Endometrial microvascular endothelial cells (primary cell): ENCODE data around the gene LEMD3. TPM values are rescaled to one million over a fixed set of nuclear protein-coding genes. Genes with fewer than 3 reads are reported as not detected.

ENCODE experiments used
- in situ Hi-C: cut with HindIII; loops from 2 replicates; pipeline ENCODE4 v1.10.0; 2017; ENCODE audit warnings: low sequenced_read_pairs, low pct_unique_long_range_greater_than_20kb; ENCODE audit errors: inconsistent ontology term
- total RNA-seq: library from RNA; depleted of rRNA; stranded (reverse); fragments of >200 nt; gene quantifications from one replicate; pipeline ENCODE4 v1.2.3, GENCODE V29; 2015; ENCODE audit errors: inconsistent ontology term

The LEMD3 gene
- total RNA-seq = 17.1 TPM

DNA sequence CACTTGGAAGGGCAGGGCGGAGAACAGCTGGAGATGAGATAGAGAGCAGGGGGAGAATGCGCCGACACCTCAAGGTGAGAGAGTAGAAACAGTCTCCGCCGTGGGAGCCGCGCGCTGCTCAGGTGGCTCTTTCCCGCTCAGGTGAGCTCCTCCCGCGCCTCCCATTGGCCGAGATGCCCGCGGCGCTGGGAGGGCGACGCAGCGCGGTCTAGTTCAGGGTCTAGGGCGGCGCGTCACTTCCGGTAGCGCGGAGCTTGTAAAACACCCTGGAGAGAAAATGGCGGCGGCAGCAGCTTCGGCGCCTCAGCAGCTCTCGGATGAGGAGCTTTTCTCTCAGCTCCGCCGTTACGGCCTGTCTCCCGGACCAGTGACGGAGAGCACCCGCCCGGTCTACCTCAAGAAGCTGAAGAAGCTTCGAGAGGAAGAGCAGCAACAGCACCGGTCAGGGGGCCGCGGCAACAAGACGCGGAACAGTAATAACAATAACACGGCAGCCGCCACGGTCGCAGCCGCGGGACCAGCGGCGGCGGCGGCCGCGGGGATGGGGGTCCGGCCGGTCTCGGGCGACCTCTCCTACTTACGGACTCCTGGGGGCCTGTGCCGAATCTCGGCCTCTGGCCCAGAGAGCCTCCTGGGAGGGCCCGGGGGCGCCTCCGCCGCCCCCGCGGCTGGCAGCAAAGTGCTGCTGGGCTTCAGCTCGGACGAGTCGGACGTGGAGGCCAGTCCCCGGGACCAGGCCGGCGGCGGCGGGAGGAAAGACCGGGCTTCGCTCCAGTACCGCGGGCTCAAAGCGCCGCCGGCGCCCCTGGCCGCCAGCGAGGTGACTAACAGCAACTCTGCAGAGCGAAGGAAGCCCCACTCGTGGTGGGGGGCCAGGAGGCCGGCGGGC, at the start of gene LEMD3:
TSS of gene LEMD3 (plus strand) at position 264 of the 889 bp plus-strand sequence. CDS start at position 278, 14 bp downstream.
- in situ Hi-C loops = no loop called here

DNA sequence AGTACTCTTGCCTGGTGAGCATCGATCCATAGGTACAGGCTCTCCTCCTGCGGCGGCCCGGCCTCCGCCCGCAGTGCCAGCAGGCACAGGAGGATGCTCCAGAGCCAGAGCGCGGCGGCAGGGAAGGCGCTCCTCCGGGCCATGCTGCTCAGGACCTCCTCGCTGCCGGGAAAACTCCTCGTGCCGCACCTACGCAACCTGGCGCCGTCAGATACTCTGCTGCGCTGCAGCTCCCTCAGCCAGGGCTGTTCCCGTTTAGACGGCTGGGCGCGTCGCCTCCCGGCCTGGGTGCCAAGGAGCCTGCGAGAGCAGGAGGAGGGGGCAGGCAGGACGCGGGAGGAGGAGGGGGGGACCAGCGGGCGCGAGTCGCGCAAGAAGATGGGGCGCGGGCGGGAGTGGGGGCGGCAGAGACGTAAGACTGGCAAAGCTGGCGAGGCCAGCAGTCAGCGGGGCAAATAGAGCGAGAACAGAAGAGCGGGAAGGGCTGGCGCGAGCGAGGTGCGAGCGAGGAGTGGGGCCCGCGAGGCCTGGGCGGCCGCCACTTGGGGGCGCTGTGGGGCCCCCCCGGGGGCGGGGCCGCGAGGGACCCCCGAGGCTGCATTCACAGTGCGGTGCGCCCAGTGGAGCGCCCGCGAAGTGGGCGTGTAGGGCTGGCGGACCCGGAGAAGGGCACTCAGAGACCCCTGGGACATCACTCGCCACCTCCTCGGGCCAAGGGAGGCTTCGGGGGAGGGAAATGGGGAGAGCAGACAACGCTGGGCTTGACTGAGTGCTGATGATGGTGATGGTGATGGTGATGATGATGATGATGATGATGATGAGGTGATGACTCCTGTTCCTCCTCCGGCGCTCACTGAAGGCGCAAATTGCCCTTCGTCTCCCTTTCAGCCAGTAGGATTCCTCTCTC, 48.1 kb upstream of the LEMD3 start, which contains the start of gene WIF1:
TSS of gene WIF1 (minus strand) at position 257 of the 907 bp plus-strand sequence. CDS start at position 143, 114 bp downstream.
- in situ Hi-C loops = no loop called here

DNA sequence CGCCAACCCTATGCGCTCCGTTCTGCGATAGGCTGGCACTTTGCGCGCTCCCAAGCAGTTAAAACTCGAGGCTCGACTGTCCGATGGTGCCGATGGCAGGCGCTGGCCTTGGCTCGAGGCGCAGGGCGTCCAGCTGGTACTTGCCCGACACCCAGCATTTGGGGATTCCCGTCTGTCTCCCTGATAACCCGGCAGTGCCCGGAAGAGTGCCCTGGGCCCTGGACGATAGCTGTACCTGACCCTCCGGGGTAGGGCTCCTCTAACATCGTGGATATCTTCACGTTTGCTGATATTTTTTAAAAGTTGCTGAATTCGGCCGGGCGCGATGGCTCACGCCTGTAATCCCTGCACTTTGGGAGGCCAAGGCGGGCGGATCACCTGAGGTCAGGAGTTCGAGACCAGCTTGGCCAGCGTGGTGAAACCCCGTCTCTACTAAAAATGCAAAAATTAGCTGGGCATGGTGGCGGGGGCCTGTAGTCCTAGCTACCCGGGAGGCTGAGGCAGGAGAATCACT, 47.4 kb upstream of the LEMD3 start:
- in situ Hi-C loops = no loop called here

DNA sequence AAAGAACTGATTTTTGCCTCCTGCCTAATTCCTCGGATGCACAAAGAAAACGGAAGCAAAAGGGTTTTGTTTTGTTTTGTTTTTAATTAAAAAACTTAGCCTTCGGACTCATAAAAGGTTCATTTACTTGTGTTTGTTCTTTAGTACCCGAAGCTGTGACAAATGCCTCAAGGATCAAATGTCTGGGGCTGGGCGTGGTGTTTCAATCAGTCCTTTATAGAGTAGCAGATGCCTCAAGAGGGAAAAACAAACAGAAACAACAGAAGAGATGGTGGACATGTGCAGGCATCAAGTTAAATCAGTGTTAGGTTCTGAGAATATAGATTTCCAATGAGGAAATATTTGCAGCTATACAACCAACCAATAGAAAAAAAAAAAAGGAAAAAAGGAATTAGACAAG, 46.7 kb upstream of the LEMD3 start:
- in situ Hi-C loops = no loop called here

DNA sequence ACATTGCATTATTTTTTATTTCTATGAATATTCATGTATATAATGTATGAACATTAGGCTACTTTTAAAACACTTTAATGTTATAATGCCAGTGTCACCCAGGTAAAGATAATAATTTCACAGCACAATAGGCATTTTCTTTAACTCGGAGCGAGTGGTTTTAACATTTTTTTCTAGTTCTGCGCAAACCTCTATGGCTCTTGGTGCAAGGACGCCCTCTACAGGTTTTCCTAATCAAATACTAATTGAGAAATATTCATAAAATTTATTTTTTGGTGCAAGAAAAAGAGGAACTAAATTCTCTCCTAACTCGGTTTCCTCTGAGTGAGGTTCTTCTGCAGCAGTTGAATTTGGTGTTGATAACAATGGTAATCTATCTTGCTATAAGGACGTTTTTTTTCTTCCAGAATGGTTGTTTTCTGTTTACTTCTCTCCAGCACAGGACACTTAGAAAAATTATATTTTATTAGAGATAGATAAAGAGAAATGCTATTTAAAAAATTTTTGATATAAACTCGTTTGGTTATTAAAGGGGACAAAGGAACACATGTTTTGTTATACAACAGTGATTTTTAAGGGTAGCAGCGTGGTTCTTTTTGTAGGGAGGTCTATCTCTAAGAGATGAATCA, 45.8 kb upstream of the LEMD3 start:
- in situ Hi-C loops = no loop called here

DNA sequence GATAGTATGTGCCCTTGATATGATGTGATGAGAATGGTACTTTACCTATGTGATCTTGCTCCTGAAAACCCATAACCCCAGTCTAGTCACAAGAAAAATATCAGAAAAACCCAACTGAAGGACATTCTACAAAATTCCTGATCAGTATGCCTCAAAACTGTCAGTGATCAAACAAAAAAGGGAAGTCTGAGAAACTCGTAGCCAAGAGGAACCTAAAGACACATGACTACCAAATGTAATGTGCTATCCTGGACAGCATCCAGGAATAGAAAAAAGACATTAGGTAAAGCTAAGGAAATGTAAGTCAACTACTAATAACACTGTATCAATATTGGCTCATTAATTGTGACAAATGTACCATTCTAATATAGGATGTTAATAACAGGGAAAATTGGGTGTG, 44.1 kb upstream of the LEMD3 start:
- in situ Hi-C loops = no loop called here

DNA sequence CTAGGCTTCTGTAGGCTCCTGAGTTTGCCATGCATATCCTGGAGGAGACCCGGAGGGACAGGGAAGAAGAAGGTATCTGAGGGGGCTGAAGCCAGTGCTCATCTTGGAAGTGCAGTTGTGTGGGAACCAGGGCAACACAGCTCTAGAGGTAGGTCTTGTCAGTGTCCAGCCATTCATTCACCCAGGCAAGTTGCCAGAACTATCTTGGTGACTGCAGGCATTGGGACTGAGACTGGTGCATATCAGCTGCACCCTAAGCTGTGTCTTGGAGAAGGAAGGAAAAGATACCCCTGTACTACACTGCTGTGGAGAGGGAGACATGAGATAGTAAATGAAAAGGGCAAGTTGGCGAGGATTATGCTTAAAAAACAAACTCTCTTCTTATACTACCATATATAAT, 43.4 kb upstream of the LEMD3 start:
- in situ Hi-C loops = no loop called here

DNA sequence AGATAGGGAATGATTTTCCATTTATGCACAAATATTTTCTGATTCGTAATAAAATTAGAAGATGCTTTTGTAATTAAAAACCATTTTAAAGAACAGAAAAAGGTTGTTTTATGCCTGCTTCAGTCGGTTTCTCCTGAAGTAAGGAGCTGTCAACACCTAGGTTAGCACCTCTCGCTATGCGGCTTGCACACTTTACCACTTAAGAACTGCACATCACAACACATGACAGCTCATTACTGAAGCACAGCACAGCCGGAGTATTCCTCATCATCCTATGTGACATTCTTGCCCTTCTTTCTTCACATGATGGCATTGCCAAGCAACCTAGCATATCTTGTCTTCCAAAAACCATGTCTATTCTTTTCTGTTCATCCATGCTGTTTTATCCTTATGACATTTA, 42.9 kb upstream of the LEMD3 start:
- in situ Hi-C loops = no loop called here

DNA sequence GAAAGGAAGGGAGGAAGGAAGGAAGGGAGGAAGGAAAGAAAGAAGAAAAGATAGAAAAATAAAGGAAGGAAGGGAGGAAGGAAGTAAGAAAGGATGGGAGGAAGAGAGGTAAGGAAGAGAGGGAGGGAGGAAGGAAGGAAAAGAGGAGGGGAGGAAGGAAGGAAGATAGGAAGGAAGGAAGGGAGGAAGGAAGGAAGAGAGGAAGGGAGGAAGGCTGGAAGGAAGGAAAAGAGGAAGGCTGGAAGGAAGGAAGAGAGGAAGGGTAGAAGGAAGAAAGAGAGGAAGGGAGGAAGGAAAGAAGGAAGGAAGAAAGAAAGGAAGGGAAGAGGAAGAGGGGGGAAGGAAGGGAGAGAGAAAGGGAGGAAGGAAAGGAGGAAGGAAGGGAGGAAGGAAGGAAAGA, 35.5 kb upstream of the LEMD3 start:
- in situ Hi-C loops = no loop called here

DNA sequence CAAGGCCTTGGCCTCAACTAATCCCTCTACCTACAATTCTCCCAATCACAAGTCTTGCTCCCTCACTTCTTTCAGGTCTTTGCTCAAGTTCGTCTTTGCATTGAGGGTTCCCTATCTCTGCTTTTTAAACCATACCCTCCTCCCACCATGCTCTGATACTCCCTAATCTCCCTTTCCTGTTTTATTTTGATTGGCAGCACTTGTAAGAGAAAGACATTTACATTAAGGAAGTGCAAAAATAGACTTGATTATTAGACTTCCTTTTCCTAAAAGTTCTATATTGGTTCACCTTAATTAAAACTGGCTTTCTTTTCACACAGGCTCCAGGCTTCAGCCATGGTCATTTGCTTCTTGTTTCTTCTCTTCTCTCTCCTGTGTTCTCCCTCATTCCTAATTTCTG, 30.0 kb upstream of the LEMD3 start:
- in situ Hi-C loops = no loop called here

DNA sequence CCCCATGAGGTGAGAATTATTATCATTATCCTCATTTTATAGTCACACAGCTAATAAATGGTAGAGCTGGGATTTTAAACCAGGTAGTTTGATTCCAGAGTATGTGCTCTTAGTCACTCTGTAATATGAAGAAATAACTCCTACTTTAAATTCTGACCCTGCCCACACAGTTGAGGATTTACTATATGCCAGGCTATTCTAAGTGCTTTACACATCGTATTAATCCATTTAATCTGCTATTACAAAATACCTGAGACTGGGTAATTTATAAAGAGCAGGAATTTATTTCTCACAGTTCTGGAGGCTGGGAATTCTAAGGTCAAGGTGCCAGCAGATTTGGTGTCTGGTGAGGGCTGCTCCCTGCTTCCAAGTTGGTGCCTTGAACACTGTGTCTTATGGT, 28.6 kb upstream of the LEMD3 start:
- in situ Hi-C loops = no loop called here

DNA sequence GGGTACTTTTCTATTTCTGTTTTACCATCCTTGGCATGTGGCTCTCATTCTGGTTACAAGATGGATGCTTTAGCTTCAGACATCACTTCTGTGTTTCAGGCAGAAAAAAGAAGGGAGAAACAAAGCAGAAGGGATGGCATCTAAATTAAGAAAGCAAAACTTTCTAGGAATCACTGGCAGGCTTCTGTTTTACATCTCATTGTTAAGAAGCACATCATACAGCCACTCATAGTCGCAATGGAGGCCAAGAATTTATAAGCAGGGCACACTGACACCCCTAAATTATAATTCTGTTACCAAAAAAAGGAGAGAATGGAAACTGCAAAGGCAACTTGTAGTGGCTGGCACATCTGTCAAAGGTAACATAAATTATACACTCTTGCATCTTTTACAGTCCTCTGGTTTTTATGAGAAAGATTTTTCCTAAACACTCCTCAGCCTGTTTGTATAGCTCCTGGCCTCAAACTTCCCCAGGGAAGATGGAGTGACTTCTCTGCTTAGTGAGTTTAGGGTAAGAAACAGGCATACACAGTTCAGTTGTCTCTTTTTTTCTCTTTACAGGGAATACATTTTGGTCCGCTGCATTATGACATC, 22.0 kb upstream of the LEMD3 start:
- in situ Hi-C loops = no loop called here

DNA sequence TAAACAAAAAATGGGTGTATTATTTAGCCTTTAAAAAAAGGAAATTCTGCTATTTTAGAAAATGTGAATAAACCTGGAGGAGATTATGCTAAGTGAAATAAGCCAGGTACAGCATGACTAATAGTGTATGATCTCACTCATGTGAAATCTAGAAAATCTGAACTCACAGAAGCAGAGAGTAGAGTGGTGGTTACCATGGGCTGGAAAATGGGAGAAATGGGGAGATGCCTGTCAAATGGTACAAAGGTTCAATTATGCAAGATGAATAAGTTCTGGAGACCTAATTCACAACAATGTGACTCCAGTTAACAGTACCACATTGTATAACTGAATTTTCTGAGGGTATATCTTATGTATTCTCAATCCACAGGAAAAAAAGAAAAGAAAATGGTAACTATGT, 17.4 kb upstream of the LEMD3 start:
- in situ Hi-C loops = no loop called here

DNA sequence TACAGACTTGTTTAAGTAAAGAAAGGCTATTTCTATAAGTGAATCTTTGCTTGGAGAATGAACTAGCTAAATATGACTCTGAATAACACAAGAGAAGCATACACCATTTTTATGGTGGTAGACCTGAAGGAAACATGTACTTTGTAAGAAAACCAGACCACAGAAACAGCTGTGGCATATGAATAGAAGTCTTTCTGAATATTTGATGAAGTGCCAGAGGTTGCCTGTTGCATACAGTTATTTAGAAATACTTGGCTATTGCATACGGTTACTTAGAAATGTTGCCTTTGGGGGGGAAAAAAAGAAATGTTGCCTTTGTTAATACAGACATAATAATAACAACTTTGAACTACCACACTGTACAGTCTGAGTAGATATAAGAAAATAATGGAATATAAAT, 16.8 kb upstream of the LEMD3 start:
- in situ Hi-C loops = no loop called here

DNA sequence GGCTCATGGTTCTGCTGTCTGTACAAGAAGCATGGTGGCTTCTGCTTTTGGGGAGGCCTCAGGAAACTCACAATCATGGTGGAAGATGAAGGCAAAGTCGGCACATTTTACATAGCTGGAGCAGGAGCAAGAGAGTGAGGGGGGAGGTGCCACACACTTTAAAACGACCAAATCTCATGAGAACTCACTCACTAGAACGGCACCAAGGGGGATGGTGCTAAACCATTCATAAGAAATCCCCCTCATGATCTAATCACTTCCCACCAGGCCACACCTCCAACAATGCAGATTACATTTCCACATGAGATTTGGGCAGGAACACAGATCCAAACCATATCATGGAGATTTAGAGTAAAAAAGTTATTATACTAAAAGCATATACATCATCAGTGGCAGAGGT, 13.6 kb upstream of the LEMD3 start:
- in situ Hi-C loops = no loop called here

DNA sequence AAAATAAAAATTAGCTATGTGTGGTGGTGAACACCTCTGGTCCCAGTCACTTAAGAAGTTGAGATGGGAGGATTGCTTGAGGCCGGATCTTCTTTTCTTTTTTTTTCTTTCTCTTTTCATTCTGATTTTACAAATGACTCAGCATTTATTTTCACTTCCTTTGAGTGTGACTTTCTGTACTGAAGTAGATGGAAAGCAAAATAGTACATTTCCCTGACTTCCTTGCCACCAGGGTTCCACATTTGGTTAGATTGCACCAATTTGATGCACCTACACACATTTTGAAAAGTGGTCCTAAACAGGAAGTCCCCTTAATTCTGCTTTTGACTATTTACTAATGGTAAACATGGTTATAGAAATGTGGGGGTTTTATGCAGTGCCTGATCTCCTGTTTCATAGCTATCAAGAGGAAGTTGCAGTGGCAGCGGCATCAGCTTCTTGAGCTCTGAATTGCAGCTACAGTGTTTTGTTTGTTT, 13.0 kb upstream of the LEMD3 start:
- in situ Hi-C loops = no loop called here

DNA sequence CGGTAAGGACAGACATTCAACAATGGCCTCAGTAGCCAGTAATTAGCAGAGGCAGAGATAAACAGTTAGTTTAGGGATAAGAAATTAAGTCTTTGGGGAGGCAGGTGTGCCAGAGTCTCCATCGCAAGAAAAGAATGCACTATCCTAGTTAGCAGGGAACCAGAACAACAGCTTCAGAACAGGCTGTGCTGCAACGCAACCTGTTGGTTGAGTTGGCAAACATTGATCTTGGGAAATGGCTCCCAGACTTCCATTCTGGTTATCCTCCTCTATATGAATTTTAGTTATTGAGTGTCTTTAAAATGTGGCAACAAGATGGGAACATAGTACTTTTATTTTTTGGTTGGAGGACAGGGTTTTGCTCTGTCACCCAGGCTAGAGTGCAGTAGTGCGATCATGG, 12.3 kb upstream of the LEMD3 start:
- in situ Hi-C loops = no loop called here

DNA sequence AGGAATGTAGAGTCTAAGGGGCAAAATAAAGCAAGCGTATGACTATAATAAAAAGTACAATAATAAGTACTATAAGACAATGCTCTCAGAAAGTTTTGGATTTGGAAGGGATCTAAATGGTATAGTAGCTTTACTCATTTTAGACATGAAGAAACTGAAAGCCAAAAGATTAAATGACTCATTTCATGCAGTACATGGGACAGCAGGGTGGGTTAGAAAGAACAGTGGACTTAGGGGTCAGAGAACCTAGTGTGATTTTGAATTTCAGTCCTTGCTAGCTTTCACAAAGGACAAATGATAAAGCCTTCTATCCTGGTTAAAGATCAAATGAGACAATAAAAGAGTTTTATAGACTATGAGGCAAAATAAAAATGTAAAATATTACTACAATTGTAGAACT, 6.8 kb upstream of the LEMD3 start:
- in situ Hi-C loops = no loop called here

DNA sequence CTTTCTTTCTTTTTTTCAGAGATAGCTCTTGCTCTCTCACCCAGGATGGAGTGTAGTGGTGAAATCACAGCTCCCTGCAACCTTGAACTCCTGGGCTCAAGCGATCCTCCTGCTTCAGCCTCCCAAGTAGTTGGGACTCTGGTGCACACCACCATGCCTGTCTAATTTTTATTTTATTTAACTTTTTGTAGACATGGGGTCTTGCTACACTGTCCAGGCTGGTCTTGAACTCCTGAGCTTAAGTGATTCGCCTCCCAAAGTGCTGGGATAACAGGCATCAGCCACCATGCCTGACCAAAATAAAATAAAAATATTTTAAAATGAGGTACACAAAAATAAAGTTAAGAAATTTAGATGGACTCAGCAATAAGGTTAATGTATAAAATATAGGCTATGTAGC, 5.1 kb upstream of the LEMD3 start:
- in situ Hi-C loops = no loop called here
